ENCODE results near the gene TBCD.
"Not testable (repeated sequence)": the region's sequence is repeated elsewhere in the genome, so short reads cannot be mapped to it uniquely, and the experiment has no call there.

TBCD gene

DNA sequence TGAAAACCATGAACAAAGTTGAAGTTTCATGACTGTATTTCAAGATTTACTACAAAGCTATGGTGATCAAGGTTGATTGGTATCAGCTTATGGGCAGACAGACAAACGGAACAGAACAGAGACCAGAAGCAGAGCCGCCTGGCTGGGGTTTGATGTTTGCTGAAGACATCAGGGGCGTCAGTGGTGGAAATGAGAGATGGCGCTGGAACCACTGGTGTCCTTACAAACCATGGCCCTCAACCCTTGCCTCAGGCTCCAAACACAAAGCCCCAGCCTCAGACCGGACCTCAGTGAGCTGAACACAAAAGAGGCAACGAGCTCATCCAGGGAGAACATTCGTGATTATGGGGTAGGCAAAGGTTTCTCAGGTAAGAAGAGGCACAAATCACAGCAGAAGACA, 214.6 kb downstream of the TBCD start:
- no peaks in the 10 kb centered on the region for H3K4me1 ChIP-seq
- H3K4me3 ChIP-seq (ENCODE audit: low read depth, low read length), result no peak overlapping the region
- H3K27me3 ChIP-seq, result no peaks in the 10 kb centered on the region
- no peak for DNase-seq
- H3K36me3 ChIP-seq, result no peaks in the 10 kb centered on the region
- no peaks in the 10 kb centered on the region for H3K9me3 ChIP-seq
- no peak for TF ChIP-seq CTCF (IDR thresholded peaks at IDR 0.05; ENCODE audit: low read depth, low read length)

GRCh38 chr17:82967268-82968032, 215.6 kb downstream of the TBCD start:
- no peaks in the 10 kb centered on the region for H3K4me1 ChIP-seq
- H3K4me3 ChIP-seq (ENCODE audit: low read depth, low read length), result no peak overlapping the region
- H3K36me3 ChIP-seq, result no peaks in the 10 kb centered on the region
- H3K27me3 ChIP-seq, result no peaks in the 10 kb centered on the region
- no peaks in the 10 kb centered on the region for H3K9me3 ChIP-seq
- no peak for DNase-seq
- no peak for TF ChIP-seq CTCF (IDR thresholded peaks at IDR 0.05; ENCODE audit: low read depth, low read length)

DNA sequence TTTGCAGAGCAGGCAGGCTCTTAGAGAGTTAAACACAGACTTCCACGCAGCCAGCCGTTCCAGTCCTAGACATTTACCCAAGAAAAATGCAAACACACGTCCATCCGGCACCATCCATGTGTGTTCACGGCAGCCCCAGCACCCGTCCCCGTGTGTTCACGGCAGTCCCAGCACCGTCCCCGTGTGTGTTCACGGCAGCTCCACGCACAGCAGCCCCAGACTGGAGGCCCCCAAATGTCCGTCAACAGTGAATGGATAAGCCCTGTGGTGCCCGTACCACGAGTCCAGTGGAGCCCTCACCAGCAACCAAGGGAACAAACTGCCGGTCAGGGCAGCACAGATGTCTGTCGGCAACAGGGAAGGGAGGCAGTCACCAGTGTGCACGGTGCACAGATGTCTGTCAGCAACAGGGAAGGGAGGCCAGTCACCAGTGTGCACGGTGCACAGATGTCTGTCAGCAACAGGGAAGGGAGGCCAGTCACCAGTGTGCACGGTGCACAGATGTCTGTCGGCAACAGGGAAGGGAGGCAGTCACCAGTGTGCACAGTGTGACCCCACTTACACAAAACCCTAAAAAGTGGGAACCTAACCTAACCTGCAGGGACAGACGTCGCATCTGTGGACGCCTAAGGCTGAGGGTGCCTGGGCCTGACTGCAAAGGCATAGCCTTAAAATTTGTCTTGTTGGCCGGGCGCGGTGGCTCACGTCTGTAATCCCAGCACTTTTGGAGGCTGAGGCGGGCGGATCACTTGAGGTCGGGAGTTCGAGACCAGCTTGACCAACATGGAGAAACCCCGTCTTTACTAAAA, 216.4 kb downstream of the TBCD start:
- not testable (repeated sequence) for H3K4me1 ChIP-seq; H3K36me3 ChIP-seq; H3K9me3 ChIP-seq; H3K4me3 ChIP-seq (ENCODE audit: low read depth, low read length); DNase-seq; H3K27me3 ChIP-seq

GRCh38 chr17:82970067-82970466, 218.2 kb downstream of the TBCD start:
- no peak for DNase-seq
- H3K9me3 ChIP-seq, result no peaks in the 10 kb centered on the region
- no peaks in the 10 kb centered on the region for H3K4me1 ChIP-seq
- no peaks in the 10 kb centered on the region for H3K27me3 ChIP-seq
- TF ChIP-seq CTCF (IDR thresholded peaks at IDR 0.05; ENCODE audit: low read depth, low read length), result no peak
- no peak overlapping the region for H3K4me3 ChIP-seq (ENCODE audit: low read depth, low read length)
- no peaks in the 10 kb centered on the region for H3K36me3 ChIP-seq

GRCh38 chr17:82970818-82971590, 219.1 kb downstream of the TBCD start:
- H3K9me3 ChIP-seq, result no peaks in the 10 kb centered on the region
- no peak overlapping the region for H3K4me3 ChIP-seq (ENCODE audit: low read depth, low read length)
- no peaks in the 10 kb centered on the region for H3K27me3 ChIP-seq
- no peaks in the 10 kb centered on the region for H3K4me1 ChIP-seq
- no peak for TF ChIP-seq CTCF (IDR thresholded peaks at IDR 0.05; ENCODE audit: low read depth, low read length)
- H3K36me3 ChIP-seq, result no peaks in the 10 kb centered on the region
- DNase-seq, result no peak

DNA sequence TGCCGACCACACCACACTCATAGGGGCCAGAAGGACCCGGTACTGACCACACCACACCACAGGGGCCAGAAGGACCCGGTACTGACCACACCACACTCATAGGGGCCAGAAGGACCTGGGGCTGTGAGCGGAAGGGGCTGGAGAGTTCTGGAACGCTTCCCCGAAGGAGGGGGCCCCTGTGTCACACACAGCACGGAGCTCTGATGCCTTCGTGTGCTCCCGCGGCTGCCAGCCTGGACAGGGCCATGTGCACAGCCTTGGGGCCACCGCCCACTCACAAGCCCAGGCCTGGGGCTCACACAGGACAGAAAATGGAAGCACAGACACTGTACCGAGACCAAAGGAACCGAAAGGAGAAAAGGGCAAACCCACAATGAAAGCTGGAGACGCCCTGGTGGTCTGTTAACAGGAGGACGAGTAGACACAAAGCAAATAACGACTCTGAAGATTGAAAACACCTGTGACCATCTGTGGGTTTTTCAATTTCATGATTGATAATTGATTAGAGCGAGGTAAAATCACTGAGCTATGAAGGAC, 221.0 kb downstream of the TBCD start:
- no peaks in the 10 kb centered on the region for H3K9me3 ChIP-seq
- H3K27me3 ChIP-seq, result no peaks in the 10 kb centered on the region
- no peak for DNase-seq
- H3K4me3 ChIP-seq (ENCODE audit: low read depth, low read length), result no peak overlapping the region
- no peak for TF ChIP-seq CTCF (IDR thresholded peaks at IDR 0.05; ENCODE audit: low read depth, low read length)
- H3K4me1 ChIP-seq, result no peaks in the 10 kb centered on the region
- H3K36me3 ChIP-seq, result no peaks in the 10 kb centered on the region
